ENCODE data around the gene BCAS1. TPM values are rescaled to one million over a fixed set of nuclear protein-coding genes. Genes with fewer than 3 reads are reported as not detected.
A peak's percentile ranks its signal among the peaks of the same experiment; 100 is the strongest.

Gene BCAS1
- total and polyA plus RNA-seq, 10 of the 15 experiments (the other 5 are each of a cell fraction or from before 2014, with no cell fraction given) = 0.21 to 1.4 (median 0.55) TPM

- TF ChIP-seq, protein P1, sequence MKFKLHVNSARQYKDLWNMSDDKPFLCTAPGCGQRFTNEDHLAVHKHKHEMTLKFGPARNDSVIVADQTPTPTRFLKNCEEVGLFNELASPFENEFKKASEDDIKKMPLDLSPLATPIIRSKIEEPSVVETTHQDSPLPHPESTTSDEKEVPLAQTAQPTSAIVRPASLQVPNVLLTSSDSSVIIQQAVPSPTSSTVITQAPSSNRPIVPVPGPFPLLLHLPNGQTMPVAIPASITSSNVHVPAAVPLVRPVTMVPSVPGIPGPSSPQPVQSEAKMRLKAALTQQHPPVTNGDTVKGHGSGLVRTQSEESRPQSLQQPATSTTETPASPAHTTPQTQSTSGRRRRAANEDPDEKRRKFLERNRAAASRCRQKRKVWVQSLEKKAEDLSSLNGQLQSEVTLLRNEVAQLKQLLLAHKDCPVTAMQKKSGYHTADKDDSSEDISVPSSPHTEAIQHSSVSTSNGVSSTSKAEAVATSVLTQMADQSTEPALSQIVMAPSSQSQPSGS (IDR thresholded peaks at IDR 0.05; ENCODE audit: low read length) = no peak
- TF ChIP-seq YY1 (IDR thresholded peaks at IDR 0.05; ENCODE audit: low read depth, low read length) (no peak), CREB1 (IDR thresholded peaks at IDR 0.05; ENCODE audit: low read depth) (no peak), CHD4 (IDR thresholded peaks at IDR 0.05) (no peak), SMC3 (IDR thresholded peaks at IDR 0.05; ENCODE audit: borderline replicate concordance, low read length) (no peak)
- TF ChIP-seq, protein P2, sequence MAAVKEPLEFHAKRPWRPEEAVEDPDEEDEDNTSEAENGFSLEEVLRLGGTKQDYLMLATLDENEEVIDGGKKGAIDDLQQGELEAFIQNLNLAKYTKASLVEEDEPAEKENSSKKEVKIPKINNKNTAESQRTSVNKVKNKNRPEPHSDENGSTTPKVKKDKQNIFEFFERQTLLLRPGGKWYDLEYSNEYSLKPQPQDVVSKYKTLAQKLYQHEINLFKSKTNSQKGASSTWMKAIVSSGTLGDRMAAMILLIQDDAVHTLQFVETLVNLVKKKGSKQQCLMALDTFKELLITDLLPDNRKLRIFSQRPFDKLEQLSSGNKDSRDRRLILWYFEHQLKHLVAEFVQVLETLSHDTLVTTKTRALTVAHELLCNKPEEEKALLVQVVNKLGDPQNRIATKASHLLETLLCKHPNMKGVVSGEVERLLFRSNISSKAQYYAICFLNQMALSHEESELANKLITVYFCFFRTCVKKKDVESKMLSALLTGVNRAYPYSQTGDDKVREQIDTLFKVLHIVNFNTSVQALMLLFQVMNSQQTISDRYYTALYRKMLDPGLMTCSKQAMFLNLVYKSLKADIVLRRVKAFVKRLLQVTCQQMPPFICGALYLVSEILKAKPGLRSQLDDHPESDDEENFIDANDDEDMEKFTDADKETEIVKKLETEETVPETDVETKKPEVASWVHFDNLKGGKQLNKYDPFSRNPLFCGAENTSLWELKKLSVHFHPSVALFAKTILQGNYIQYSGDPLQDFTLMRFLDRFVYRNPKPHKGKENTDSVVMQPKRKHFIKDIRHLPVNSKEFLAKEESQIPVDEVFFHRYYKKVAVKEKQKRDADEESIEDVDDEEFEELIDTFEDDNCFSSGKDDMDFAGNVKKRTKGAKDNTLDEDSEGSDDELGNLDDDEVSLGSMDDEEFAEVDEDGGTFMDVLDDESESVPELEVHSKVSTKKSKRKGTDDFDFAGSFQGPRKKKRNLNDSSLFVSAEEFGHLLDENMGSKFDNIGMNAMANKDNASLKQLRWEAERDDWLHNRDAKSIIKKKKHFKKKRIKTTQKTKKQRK (IDR thresholded peaks at IDR 0.05; ENCODE audit: low read depth, low read length) = no peak
These were observed 81.0 kb downstream of the BCAS1 start (continued) for GRCh38 chr20:53989401-53989800.

- intact Hi-C loops (cut with micrococcal nuclease; ENCODE audit: unreplicated experiment) (no loop called here), in situ Hi-C loops (cut with MboI) (no loop called here)
- Histone ChIP-seq H3K4me3 (no peak overlapping the region), H4K20me1 (ENCODE audit: control insufficient read depth, insufficient read depth) (no peaks in the 10 kb centered on the region), H3K79me2 (ENCODE audit: control insufficient read depth, insufficient read depth, low read length) (no peaks in the 10 kb centered on the region), H2AFZ (ENCODE audit: control insufficient read depth, low read depth, low read length) (no peak overlapping the region), H3K36me3 (ENCODE audit: control insufficient read depth in 2 of 2, insufficient read depth in 2 of 2, low read length in 1 of 2) (no peaks in the 10 kb centered on the region), H3K27ac (ENCODE audit: control insufficient read depth, insufficient read depth) (no peak overlapping the region), H3K27me3 (replicated peaks in 1 of 2; ENCODE audit: control insufficient read depth in 2 of 2, insufficient read depth in 2 of 2, low read length in 1 of 2) (no peaks in the 10 kb centered on the region; a peak in 1 of 4 replicates), H3K9ac (ENCODE audit: control insufficient read depth, insufficient read depth, low read length) (no peak overlapping the region), H3K4me1 (ENCODE audit: control insufficient read depth, insufficient read depth, low read length) (no peaks in the 10 kb centered on the region), H3K9me3 (replicated peaks; ENCODE audit: control insufficient read depth, insufficient read depth, low read length) (peaks cover 1% of the 10 kb centered on the region; the same call in 1 of the 3 replicates), H3K4me2 (ENCODE audit: control insufficient read depth, insufficient read depth) (no peak overlapping the region)
- ATAC-seq (no peak), FAIRE-seq (no peak), DNase-seq (ENCODE audit: low read depth, low spot score) (no peak)
- BruUV-seq (replicated peaks) = no TSS peak
- POLR2A ChIA-PET = no interaction called here
- 57% methylated on average over 4 of the region's 4 CpGs for WGBS (ENCODE audit: insufficient coverage, insufficient replicate concordance, low lambda C conversion rate, missing lambda C conversion rate)
- SMC1A ChIA-PET (ENCODE audit: uncharacterized antibody, unreplicated experiment) = no interaction called here
- RAD21 ChIA-PET (ENCODE audit: unreplicated experiment) = no interaction called here
- CTCF ChIA-PET = no interaction called here
- peak; percentile 1; the same call in 1 of the 2 replicates for TF ChIP-seq NFXL1 (IDR thresholded peaks at IDR 0.05; ENCODE audit: borderline replicate concordance)
- TF ChIP-seq, protein P3, sequence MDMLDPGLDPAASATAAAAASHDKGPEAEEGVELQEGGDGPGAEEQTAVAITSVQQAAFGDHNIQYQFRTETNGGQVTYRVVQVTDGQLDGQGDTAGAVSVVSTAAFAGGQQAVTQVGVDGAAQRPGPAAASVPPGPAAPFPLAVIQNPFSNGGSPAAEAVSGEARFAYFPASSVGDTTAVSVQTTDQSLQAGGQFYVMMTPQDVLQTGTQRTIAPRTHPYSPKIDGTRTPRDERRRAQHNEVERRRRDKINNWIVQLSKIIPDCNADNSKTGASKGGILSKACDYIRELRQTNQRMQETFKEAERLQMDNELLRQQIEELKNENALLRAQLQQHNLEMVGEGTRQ (IDR thresholded peaks at IDR 0.05; ENCODE audit: borderline replicate concordance, low read depth, low read length) = no peak
These were observed 84.2 kb downstream of the BCAS1 start for GRCh38 chr20:53986037-53986650.
